Skin epidermis (tissue), 12 donors: ENCODE measurements around the gene TAB3.

ENCODE experiments used
- H3K27ac ChIP-seq, 21 experiments: fragments of 200-600 bp; sonication (generic) in 11 of 21; one replicate each; pipeline ENCODE4 v1.5.0; 2020; ENCODE audit warnings: mild to moderate bottlenecking in 3 of 21, inconsistent platforms in 2 of 21, moderate library complexity in 2 of 21
- H3K4me3 ChIP-seq, 7 experiments: fragments of 200-600 bp; sonication (generic) in 2 of 7; one replicate each; pipeline ENCODE4 v1.5.0; 2020; ENCODE audit warnings: inconsistent platforms in 2 of 7, mild to moderate bottlenecking in 2 of 7, moderate library complexity in 1 of 7

The TAB3 gene

GRCh38 chrX:30889147-30890140 is at the start of gene TAB3:
TAB3 (minus strand) TSS chrX:30889254; CDS start chrX:30859588, 29,666 bp downstream.
- peak within 1 kb of the TSS; percentile 34 to 90 (median 84) for H3K27ac ChIP-seq

DNA sequence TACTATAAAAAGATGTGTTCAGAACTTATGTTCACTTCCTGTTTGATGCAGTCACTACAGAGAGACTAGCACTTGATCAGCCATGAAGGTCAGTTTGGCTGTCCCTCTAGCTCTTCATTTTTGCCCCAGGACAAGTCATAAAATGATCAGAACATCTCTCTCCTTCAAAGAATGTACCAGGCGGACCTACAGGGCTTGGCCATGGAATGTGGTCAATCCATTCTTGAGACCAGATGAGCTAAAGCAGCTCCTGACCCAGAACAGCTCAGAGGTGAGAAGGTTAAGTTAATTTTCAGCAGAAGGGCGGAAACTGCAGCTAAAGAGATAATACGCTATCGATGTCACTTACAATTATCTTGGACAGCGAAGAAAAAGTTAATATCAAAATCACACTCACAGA is 49.2 kb upstream of the TAB3 start:
- H3K4me3 ChIP-seq = no peak overlapping the region
- no peak overlapping the region for H3K27ac ChIP-seq

More at GRCh38 chrX:30889147-30890140, at the start of gene TAB3:
- H3K4me3 ChIP-seq = peak within 1 kb of the TSS; percentile 61 to 86 (median 71)

DNA sequence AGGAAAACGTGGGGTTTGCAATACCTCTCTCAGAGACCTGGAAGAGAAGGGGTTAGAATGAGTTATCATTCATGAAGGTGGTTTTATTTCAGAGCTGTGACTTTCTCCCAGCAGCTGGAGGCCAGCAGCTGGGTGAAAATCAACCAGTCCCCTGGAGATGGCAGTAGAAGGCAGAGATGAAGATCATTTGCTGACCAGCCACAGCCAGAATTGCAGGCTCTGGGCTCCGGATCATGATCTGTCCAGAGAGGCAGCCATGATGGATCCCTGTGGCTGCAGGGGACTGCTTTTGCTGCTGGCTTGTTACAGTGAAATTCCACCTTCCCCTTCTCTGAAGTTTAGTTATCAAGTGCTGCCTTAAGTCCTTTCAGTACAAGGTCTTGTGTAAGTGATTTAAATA is 46.9 kb upstream of the TAB3 start:
- no peak overlapping the region for H3K27ac ChIP-seq
- no peak overlapping the region for H3K4me3 ChIP-seq

DNA sequence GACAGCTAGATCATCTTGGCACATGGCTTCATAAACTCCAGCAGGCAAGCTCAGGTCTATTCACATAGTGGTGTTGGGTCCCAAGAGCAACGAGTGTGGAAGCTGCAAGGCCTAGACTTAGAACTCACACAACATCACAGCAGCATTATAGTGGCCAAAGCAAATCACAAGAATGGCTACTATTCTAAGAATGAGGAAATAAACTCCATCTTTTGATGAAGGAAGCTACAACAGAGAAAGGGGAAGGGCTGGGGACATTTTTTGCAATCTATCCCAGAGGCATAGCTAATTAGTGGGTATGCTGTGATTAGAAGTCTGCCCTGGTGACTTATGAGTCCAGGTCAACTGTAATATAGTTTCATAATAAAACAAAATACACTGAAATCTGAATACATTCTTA is 42.9 kb upstream of the TAB3 start:
- Histone ChIP-seq H3K4me3 (no peak overlapping the region), H3K27ac (no peak overlapping the region)

DNA sequence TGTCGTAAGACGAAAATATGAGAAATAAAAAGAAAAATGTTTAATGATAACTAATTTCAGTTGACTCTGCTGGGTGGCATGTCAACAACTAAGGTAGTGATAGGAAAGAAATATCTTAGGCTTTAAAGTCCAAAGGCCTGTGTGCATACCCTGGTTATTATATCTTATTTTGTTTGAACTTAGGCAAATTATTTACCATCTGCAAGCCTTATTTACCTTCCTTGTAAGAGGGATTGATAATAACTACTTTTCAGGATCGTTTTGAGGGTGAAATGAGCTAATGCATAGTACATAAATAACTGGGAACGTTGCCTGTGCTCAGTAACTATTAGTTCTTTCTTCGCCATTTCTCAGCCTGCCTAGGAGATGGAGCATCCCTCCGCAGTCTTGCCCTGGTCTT is 41.6 kb upstream of the TAB3 start:
- Histone ChIP-seq H3K27ac (no peak overlapping the region), H3K4me3 (no peak overlapping the region)

GRCh38 chrX:30930143-30930542 is 41.1 kb upstream of the TAB3 start:
- Histone ChIP-seq H3K4me3 (no peak overlapping the region), H3K27ac (no peak overlapping the region)

- no peak overlapping the region for H3K4me3 ChIP-seq
- no peak overlapping the region for H3K27ac ChIP-seq
Measured at GRCh38 chrX:30920271-30920670, 31.2 kb upstream of the TAB3 start.

GRCh38 chrX:30918480-30918879 is 29.4 kb upstream of the TAB3 start:
- Histone ChIP-seq H3K4me3 (no peak overlapping the region), H3K27ac (no peak overlapping the region)

- Histone ChIP-seq H3K27ac (no peak overlapping the region), H3K4me3 (no peak overlapping the region)
Measured at GRCh38 chrX:30913492-30913891, 24.4 kb upstream of the TAB3 start.

DNA sequence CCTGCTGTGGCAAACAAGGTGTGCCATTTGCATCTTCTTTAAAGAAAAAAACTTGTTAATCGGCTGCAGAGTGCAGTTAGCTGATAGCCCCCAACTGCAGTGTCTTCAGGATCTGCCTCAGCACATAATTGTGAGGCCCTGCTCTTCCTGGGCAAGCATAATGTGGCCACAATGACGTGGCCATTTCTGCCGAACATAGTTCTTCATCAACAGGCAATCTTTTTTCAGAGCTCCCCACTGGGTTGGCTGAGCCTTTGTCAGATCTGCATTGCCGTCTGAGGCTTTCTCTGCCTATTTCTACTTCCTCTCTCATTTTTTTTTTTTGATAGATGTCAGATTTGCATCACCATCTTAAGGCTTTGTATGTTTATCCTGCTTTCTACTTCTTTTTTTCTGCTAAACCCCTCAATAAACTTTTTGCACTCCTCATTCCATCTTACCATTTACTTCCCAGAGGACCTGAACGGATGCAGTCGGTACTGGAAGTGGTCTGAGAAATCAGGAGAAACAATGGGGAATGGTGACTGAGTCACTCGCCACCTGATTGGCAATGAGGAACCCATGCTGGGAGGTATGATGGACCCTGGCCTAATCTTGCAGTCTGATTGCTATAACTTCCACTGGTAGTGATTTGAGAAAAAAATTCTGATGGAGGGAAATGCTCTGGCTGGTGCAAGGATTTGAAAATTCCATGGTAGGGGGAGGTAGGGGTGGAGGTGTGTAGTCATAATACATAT is 21.2 kb upstream of the TAB3 start:
- Histone ChIP-seq H3K4me3 (no peak overlapping the region), H3K27ac (no peak overlapping the region)

- H3K27ac ChIP-seq = no peak overlapping the region
- no peak overlapping the region for H3K4me3 ChIP-seq
Measured at GRCh38 chrX:30906726-30907125, 17.7 kb upstream of the TAB3 start.

DNA sequence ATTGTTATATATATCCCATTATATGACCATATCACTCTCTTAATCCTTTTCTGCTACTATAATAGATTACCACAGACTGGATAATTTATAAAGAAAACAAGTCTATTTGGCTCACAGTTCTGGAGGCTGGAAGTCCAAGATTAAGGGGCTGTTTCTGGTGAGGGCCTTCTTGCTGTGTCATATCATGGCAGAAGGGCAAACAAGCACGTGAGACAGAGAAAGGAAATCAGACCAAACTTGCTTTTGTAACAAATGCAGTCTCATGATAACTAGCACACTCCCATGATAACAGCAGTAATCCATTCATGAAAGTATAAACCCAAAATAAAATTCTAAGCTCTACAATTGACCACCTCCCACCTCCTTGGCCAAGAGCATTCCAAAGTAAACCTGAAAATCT is 16.3 kb upstream of the TAB3 start:
- Histone ChIP-seq H3K27ac (no peak overlapping the region), H3K4me3 (no peak overlapping the region)

- no peak overlapping the region for H3K27ac ChIP-seq
- H3K4me3 ChIP-seq = no peak overlapping the region
Measured at GRCh38 chrX:30904632-30905031, 15.6 kb upstream of the TAB3 start.

GRCh38 chrX:30904186-30904585 is 15.1 kb upstream of the TAB3 start:
- Histone ChIP-seq H3K27ac (no peak overlapping the region), H3K4me3 (no peak overlapping the region)

DNA sequence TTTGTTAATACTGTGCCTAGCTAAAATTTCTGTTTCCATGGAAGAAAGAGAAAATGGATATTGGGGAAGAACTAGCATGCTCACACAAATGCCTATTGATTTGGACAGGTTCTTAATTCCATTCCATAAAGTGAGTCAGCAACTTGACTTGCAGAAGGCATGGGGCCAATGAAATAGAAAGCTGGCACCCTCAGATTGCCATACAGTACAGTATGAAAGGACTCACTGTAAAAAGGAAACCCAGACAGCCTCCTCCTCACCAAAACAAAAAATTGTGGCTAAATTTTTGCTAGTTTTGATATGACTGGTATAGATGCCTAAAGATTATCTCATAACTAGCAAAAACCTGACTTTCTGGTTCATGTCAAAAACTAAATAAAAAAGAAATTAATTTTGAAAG is 11.2 kb upstream of the TAB3 start:
- Histone ChIP-seq H3K4me3 (no peak overlapping the region), H3K27ac (no peak overlapping the region)

DNA sequence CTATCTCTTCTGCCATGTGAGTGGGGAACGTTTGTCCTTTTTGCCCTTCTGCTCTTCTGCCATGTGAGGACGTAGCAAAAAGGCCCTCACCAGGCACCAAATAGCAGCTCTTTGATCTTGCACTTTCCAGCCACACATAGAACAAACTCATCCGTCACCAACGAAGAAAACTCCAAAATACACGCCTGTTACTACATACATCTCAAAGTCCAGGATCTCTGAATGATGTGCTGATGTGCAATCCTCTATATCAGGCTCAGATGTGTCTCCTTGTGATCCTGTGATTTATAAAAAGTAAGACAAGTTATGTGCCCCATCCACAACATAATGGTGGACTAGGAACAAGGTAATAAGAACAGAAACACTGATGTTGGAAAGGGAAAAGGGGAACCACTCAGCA is 9.8 kb upstream of the TAB3 start:
- H3K4me3 ChIP-seq = no peak overlapping the region
- no peak overlapping the region for H3K27ac ChIP-seq

DNA sequence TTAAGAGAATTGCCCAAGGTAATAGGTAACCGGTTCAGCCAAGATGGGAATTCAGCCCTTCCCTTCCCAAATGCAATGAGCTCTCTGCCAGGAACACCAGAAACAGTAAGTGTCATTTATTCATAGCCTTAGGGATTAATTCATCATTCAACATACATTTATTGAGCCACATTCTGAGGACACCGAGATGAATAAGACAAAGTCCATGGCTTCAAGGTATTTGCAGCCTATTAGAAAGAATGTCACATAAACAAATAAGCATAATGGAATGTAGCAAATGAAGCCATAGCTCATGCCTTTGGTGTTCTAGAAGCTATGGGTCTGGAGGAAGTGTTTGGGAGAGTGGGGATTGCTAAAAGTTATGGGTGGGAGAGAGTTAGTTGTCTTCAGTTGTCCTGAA is 6.3 kb upstream of the TAB3 start:
- Histone ChIP-seq H3K4me3 (no peak overlapping the region), H3K27ac (no peak overlapping the region)

GRCh38 chrX:30893206-30893605 is 4.2 kb upstream of the TAB3 start:
- Histone ChIP-seq H3K4me3 (no peak overlapping the region), H3K27ac (no peak overlapping the region)

DNA sequence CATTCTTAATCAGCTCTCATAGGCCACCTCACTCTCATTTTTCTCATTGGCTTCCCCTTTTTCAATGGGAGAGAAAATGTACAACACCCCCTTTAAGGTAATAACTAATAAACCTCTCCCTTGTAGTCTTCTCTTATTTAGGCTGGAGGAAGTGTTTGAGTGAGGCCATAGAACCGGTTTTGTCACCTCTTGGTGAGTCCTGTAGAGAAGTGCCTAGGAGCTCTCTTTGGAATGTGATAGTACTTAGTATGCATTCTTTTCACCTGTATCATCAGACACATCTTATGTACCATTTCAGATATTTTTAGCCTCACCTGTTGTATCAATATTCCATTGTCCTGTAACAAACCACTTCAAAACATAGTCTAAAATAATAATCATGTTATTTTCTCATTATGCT is 3.5 kb upstream of the TAB3 start:
- no peak overlapping the region for H3K4me3 ChIP-seq
- no peak overlapping the region for H3K27ac ChIP-seq

DNA sequence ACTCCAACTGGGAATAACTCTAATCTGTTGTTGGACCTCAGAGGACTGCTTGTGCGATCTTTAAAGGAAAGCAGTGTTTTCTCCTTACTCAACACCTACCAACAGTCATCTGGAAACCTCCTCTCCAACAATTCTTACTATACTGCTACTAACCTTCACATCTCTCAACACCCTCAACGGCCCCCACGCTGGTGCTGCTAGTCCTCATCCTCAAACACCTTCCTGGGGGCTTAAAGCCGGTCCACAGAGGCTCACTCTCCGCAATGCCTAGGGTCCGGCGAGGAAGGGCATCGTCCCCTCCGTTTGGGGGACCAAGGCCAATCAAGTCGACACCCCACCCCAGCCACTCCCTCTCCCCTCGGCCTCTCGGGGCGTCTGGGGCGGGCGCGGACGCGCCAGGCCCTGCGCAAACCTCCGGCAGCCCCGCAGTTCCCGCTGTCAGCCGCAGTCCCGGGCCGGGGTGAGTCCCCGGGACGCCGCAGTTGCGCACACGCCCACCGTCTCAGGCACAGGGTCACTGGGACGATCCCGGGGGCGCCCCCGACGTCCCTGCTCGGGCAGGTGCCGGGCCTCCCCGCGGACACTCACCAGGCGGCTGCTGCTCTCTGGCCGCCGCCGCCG is 418 bp downstream of the TAB3 start:
- H3K4me3 ChIP-seq = peak overlapping the region; percentile 61 to 86 (median 71)
- peak overlapping the region; percentile 34 to 90 (median 82) for H3K27ac ChIP-seq
